KMS-11 (cell line): ENCODE data around the gene MCM6.
A peak's percentile ranks its signal among the peaks of the same experiment; 100 is the strongest.

Source experiments
- H2AFZ ChIP-seq: fragments of 200-600 bp; sonication (generic); 2 replicates; pipeline ENCODE4 v1.6.1; 2016; ENCODE audit warnings: antibody characterized with exemption, mixed run types, low read depth
- H3K27ac ChIP-seq: fragments of 200-600 bp; sonication (generic); 2 replicates; pipeline ENCODE4 v1.6.1; 2016; ENCODE audit warnings: mild to moderate bottlenecking, mixed run types
- H3K27me3 ChIP-seq: fragments of 200-600 bp; sonication (generic); 2 replicates; pipeline ENCODE4 v1.6.1; 2017; ENCODE audit warnings: mild to moderate bottlenecking, low read depth, mixed run types, moderate library complexity; ENCODE audit not compliant: insufficient read depth
- H3K36me3 ChIP-seq: fragments of 200-600 bp; sonication (generic); 2 replicates; pipeline ENCODE4 v1.6.1; 2017; ENCODE audit warnings: mild to moderate bottlenecking, mixed run types; ENCODE audit not compliant: insufficient read depth
- H3K4me1 ChIP-seq: fragments of 200-600 bp; sonication (generic); 2 replicates; pipeline ENCODE4 v1.6.1; 2016; ENCODE audit warnings: mild to moderate bottlenecking, low read depth, mixed run types; ENCODE audit not compliant: poor library complexity, severe bottlenecking
- H3K4me2 ChIP-seq: fragments of 200-600 bp; sonication (generic); 2 replicates; pipeline ENCODE4 v1.7.0; 2016; ENCODE audit warnings: mild to moderate bottlenecking, mixed run types
- H3K4me3 ChIP-seq: fragments of 200-600 bp; sonication (generic); IDR thresholded peaks from 2 replicates; pipeline ENCODE4 v1.6.1; 2017; ENCODE audit warnings: low read depth, low read length, mixed read lengths; ENCODE audit not compliant: insufficient read depth
- H3K79me2 ChIP-seq: fragments of 200-600 bp; sonication (generic); 2 replicates; pipeline ENCODE4 v1.6.1; 2016; ENCODE audit warnings: low read depth, mixed run types; ENCODE audit not compliant: insufficient read depth
- H3K9ac ChIP-seq: fragments of 200-600 bp; sonication (generic); 2 replicates; pipeline ENCODE4 v1.6.1; 2016; ENCODE audit warnings: mild to moderate bottlenecking, mixed run types
- H4K20me1 ChIP-seq: fragments of 200-600 bp; sonication (generic); 2 replicates; pipeline ENCODE4 v1.6.1; 2016; ENCODE audit warnings: mild to moderate bottlenecking, mixed run types; ENCODE audit not compliant: insufficient read depth
- CTCF ChIP-seq: fragments of 200-600 bp; sonication (generic); conservative IDR thresholded peaks from 2 replicates; pipeline ENCODE4 v1.6.1; 2017; ENCODE audit warnings: low read depth, mild to moderate bottlenecking, antibody characterized with exemption, low read length, moderate library complexity, mixed read lengths

The MCM6 gene

GRCh38 chr2:135876066-135876711, at the start of gene MCM6:
MCM6 (minus strand) TSS chr2:135876443; CDS start chr2:135876365, 78 bp downstream.
- Histone ChIP-seq H3K79me2 (peaks cover 40% of the 10 kb centered on the region), H3K9ac (peak within 1 kb of the TSS; percentile 97), H3K4me1 (peaks cover 12% of the 10 kb centered on the region), H2AFZ (peak within 1 kb of the TSS; percentile 52; the same call in 1 of the 2 replicates), H4K20me1 (peaks cover 12% of the 10 kb centered on the region), H3K27me3 (no peaks in the 10 kb centered on the region), H3K27ac (peak within 1 kb of the TSS; percentile 96), H3K4me2 (peak within 1 kb of the TSS; percentile 72), H3K36me3 (peaks cover 5% of the 10 kb centered on the region; the same call in 1 of the 2 replicates), H3K4me3 (peak within 1 kb of the TSS; percentile 30)
- no peak for TF ChIP-seq CTCF

GRCh38 chr2:135925571-135925970, 49.3 kb upstream of the MCM6 start:
- Histone ChIP-seq H3K27me3 (no peaks in the 10 kb centered on the region), H2AFZ (no peak overlapping the region), H3K27ac (no peak overlapping the region), H3K79me2 (no peaks in the 10 kb centered on the region), H4K20me1 (no peaks in the 10 kb centered on the region), H3K9ac (no peak overlapping the region), H3K4me2 (no peak overlapping the region), H3K4me1 (no peaks in the 10 kb centered on the region), H3K36me3 (no peaks in the 10 kb centered on the region), H3K4me3 (no peak overlapping the region)
- no peak for TF ChIP-seq CTCF

GRCh38 chr2:135916207-135916606, 40.0 kb upstream of the MCM6 start:
- Histone ChIP-seq H3K4me3 (no peak overlapping the region), H3K27ac (no peak overlapping the region), H2AFZ (no peak overlapping the region), H3K4me1 (peaks cover 20% of the 10 kb centered on the region), H3K36me3 (no peaks in the 10 kb centered on the region), H3K4me2 (no peak overlapping the region), H3K79me2 (no peaks in the 10 kb centered on the region), H3K27me3 (no peaks in the 10 kb centered on the region), H3K9ac (no peak overlapping the region), H4K20me1 (no peaks in the 10 kb centered on the region)
- TF ChIP-seq CTCF = peak; percentile 68

- no peak for TF ChIP-seq CTCF
- Histone ChIP-seq H3K9ac (no peak overlapping the region), H3K4me2 (no peak overlapping the region), H3K36me3 (no peaks in the 10 kb centered on the region), H3K4me1 (peaks cover 20% of the 10 kb centered on the region), H3K27ac (no peak overlapping the region), H3K27me3 (no peaks in the 10 kb centered on the region), H3K4me3 (no peak overlapping the region), H2AFZ (no peak overlapping the region), H3K79me2 (no peaks in the 10 kb centered on the region), H4K20me1 (no peaks in the 10 kb centered on the region)
Measured at GRCh38 chr2:135914485-135914884, 38.2 kb upstream of the MCM6 start.
